ENCODE measurements around the gene SNX8. TPM values are rescaled to one million over a fixed set of nuclear protein-coding genes. Genes with fewer than 3 reads are reported as not detected.

Gene SNX8
- total RNA-seq, 6 donors from 2014 or later, result 16.0 to 74.3 (median 41.2) TPM

- no peak for ATAC-seq (ENCODE audit: low FRiP score in 2 of 2)
- 85 to 90% methylated on average over 11 to 14 of the region's 15 CpGs for WGBS, 2 donors
- H3K9me3 ChIP-seq, result no peaks in the 10 kb centered on the region
- TF ChIP-seq POLR2AphosphoS5 (IDR thresholded peaks at IDR 0.05), result no peak
- no peak for TF ChIP-seq EP300 (IDR thresholded peaks at IDR 0.05)
- TF ChIP-seq, protein P1, sequence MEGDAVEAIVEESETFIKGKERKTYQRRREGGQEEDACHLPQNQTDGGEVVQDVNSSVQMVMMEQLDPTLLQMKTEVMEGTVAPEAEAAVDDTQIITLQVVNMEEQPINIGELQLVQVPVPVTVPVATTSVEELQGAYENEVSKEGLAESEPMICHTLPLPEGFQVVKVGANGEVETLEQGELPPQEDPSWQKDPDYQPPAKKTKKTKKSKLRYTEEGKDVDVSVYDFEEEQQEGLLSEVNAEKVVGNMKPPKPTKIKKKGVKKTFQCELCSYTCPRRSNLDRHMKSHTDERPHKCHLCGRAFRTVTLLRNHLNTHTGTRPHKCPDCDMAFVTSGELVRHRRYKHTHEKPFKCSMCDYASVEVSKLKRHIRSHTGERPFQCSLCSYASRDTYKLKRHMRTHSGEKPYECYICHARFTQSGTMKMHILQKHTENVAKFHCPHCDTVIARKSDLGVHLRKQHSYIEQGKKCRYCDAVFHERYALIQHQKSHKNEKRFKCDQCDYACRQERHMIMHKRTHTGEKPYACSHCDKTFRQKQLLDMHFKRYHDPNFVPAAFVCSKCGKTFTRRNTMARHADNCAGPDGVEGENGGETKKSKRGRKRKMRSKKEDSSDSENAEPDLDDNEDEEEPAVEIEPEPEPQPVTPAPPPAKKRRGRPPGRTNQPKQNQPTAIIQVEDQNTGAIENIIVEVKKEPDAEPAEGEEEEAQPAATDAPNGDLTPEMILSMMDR (IDR thresholded peaks at IDR 0.05), result no peak
- TF ChIP-seq POLR2A (IDR thresholded peaks at IDR 0.05), result no peak
- H3K4me1 ChIP-seq, result peaks cover 0 to 4% (median 0%) of the 10 kb centered on the region in 4 donors
- H3K4me3 ChIP-seq, result no peak overlapping the region
- peak in 1 of 2 donors; percentile 54 for DNase-seq
- H3K36me3 ChIP-seq, result peaks cover 16 to 79% (median 60%) of the 10 kb centered on the region in 4 donors
- no peak overlapping the region for H3K27ac ChIP-seq
- H3K27me3 ChIP-seq, result no peaks in the 10 kb centered on the region
These were observed 102.9 kb downstream of the SNX8 start for GRCh38 chr7:2211259-2211880.

GRCh38 chr7:2210551-2211258, 103.5 kb downstream of the SNX8 start:
- H3K4me3 ChIP-seq, result no peak overlapping the region
- H3K27ac ChIP-seq, result no peak overlapping the region
- 92 to 98% methylated on average over 11 to 26 of the region's 30 CpGs for WGBS, 2 donors
- H3K4me1 ChIP-seq, result peaks cover 0 to 4% (median 0%) of the 10 kb centered on the region in 4 donors
- DNase-seq, result peak in 1 of 2 donors; percentile 43
- H3K36me3 ChIP-seq, result peaks cover 13 to 73% (median 53%) of the 10 kb centered on the region in 4 donors
- H3K27me3 ChIP-seq, result no peaks in the 10 kb centered on the region
- no peaks in the 10 kb centered on the region for H3K9me3 ChIP-seq
- no peak for ATAC-seq (ENCODE audit: low FRiP score in 2 of 2)
- no peak for TF ChIP-seq POLR2A (IDR thresholded peaks at IDR 0.05)
- TF ChIP-seq EP300 (IDR thresholded peaks at IDR 0.05), result no peak

DNA sequence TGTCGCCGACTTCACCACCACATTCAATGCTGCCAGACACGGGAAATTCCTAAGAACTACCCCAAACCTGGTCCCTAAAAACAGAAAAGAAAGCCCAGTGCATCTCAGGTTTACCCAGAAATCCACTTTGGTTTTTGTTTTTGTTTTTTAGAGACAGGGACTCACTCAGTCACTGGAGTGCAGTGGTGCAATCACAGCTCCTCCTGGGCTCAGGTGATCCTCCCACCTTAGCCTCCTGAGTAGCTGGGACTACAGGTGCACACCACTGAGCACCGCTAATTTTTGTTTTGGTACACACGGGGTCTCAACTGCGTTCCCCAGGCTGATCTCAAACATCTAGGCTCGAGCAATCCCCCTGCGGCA, 104.3 kb downstream of the SNX8 start:
- H3K27ac ChIP-seq, result no peak overlapping the region
- TF ChIP-seq, protein P1 (IDR thresholded peaks at IDR 0.05), result no peak
- no peak for TF ChIP-seq POLR2AphosphoS5 (IDR thresholded peaks at IDR 0.05)
- no peak for TF ChIP-seq EP300 (IDR thresholded peaks at IDR 0.05)
- no peak for TF ChIP-seq POLR2A (IDR thresholded peaks at IDR 0.05)
- 85 to 86% methylated on average over 3 to 8 of the region's 8 CpGs for WGBS, 2 donors
- H3K27me3 ChIP-seq, result no peaks in the 10 kb centered on the region
- no peak for DNase-seq
- no peak for ATAC-seq (ENCODE audit: low FRiP score in 2 of 2)
- H3K4me3 ChIP-seq, result no peak overlapping the region
- peaks cover 9 to 65% (median 47%) of the 10 kb centered on the region in 4 donors for H3K36me3 ChIP-seq
- peaks cover 0 to 4% (median 0%) of the 10 kb centered on the region in 4 donors for H3K4me1 ChIP-seq
- no peaks in the 10 kb centered on the region for H3K9me3 ChIP-seq

DNA sequence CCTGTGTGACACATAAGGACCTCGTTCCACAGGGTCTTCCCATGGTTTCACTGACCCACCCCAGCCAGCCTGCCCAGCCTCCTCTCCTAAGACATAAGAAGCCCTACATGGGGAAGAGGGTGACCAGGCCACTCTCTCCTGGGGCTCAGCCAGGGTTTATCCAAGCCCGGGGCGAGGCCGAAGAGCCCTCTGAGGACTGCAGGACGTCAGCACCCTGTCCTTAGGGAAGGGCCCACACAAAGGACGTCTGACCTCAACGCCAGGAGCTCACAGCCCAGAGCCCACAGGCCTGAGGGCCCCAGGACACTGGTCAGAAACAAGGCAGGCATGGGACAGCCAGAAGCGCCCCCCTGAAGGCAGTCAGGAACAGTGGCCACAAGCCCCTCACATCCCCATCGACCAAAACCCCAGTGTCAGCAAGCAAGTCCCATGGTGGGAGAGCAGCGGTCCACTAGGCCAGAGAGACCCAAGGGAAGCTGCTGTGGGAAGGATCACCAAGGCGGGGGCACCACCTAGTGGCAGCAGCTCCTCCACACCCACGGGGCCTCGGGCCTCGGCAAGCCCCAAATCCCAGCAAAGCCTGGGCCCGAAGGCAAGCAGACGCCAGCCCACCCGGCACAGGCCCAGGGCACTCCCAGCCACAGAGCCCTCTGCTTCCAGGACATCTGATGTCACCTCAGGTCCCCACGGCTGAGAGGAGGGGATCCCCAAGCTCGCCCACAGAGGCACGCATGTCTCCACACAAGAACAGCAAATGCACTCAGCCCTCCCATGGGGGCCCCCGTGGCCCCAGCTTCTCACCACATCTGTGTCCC, 104.9 kb downstream of the SNX8 start:
- Histone ChIP-seq H3K27ac (no peak overlapping the region), H3K36me3 (peaks cover 9 to 59% (median 41%) of the 10 kb centered on the region in 4 donors), H3K9me3 (no peaks in the 10 kb centered on the region), H3K27me3 (no peaks in the 10 kb centered on the region), H3K4me3 (no peak overlapping the region), H3K4me1 (peaks cover 0 to 4% (median 0%) of the 10 kb centered on the region in 4 donors)
- ATAC-seq (ENCODE audit: low FRiP score in 2 of 2) (peak; percentile 74 to 79), DNase-seq (peak; percentile 66 to 89)
- TF ChIP-seq POLR2A (IDR thresholded peaks at IDR 0.05) (no peak), POLR2AphosphoS5 (IDR thresholded peaks at IDR 0.05) (no peak), EP300 (IDR thresholded peaks at IDR 0.05) (no peak)
- TF ChIP-seq, protein P1 (IDR thresholded peaks at IDR 0.05), result peak; percentile 55 to 86 (median 70)
- WGBS, 2 donors, result 52 to 85% methylated on average over 3 to 21 of the region's 21 CpGs

DNA sequence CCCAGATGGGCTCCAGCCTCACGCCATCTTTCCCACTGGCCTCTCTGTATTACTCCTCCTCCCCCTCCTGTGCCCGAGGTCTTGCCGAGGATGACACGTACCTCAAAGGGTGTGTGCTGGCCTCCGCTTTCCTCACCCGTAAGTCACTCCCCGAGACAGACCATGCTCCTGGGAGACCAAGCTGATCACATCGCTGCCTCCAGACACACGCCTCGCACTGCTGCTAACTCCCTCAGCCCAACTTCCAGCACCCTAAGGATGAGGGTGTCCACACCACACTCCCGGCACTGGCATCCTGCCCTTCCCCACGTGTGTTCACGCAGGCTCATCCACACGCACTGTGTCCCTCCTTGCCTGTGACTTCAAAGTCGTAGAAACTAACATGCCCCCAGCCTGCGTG, 105.5 kb downstream of the SNX8 start:
- TF ChIP-seq, protein P1 (IDR thresholded peaks at IDR 0.05), result no peak
- TF ChIP-seq POLR2AphosphoS5 (IDR thresholded peaks at IDR 0.05) (no peak), POLR2A (IDR thresholded peaks at IDR 0.05) (no peak), EP300 (IDR thresholded peaks at IDR 0.05) (no peak)
- peaks cover 9 to 53% (median 36%) of the 10 kb centered on the region in 4 donors for H3K36me3 ChIP-seq
- WGBS, 2 donors, result 92 to 96% methylated on average over 15 to 16 of the region's 16 CpGs
- DNase-seq (no peak), ATAC-seq (ENCODE audit: low FRiP score in 2 of 2) (peak in 1 of 2 donors; percentile 4)
- H3K4me3 ChIP-seq, result no peak overlapping the region
- no peaks in the 10 kb centered on the region for H3K27me3 ChIP-seq
- no peak overlapping the region for H3K27ac ChIP-seq
- H3K4me1 ChIP-seq, result peaks cover 0 to 4% (median 0%) of the 10 kb centered on the region in 4 donors
- H3K9me3 ChIP-seq, result no peaks in the 10 kb centered on the region
